Rectal smooth muscle tissue (tissue), 1 donor: ENCODE measurements around the gene PACSIN2.
"Not testable (repeated sequence)": the region's sequence is repeated elsewhere in the genome, so short reads cannot be mapped to it uniquely, and the experiment has no call there.

Experiments
- H3K27ac ChIP-seq: one replicate; pipeline ENCODE4 v1.7.0; 2013; ENCODE audit warnings: low read depth, low read length, inconsistent platforms
- H3K27me3 ChIP-seq: one replicate; pipeline ENCODE4 v1.7.0; 2013; ENCODE audit warnings: low read length; ENCODE audit not compliant: control insufficient read depth, insufficient read depth
- H3K36me3 ChIP-seq: one replicate; pipeline ENCODE4 v1.7.0; 2013; ENCODE audit warnings: low read length; ENCODE audit not compliant: control insufficient read depth, insufficient read depth
- H3K4me1 ChIP-seq: one replicate; pipeline ENCODE4 v1.7.0; 2013; ENCODE audit warnings: low read length; ENCODE audit not compliant: control insufficient read depth, insufficient read depth
- H3K4me3 ChIP-seq: one replicate; pipeline ENCODE4 v1.7.0; 2013; ENCODE audit warnings: low read length
- H3K9ac ChIP-seq: one replicate; pipeline ENCODE4 v1.7.0; 2013; ENCODE audit warnings: low read length

PACSIN2 gene

DNA sequence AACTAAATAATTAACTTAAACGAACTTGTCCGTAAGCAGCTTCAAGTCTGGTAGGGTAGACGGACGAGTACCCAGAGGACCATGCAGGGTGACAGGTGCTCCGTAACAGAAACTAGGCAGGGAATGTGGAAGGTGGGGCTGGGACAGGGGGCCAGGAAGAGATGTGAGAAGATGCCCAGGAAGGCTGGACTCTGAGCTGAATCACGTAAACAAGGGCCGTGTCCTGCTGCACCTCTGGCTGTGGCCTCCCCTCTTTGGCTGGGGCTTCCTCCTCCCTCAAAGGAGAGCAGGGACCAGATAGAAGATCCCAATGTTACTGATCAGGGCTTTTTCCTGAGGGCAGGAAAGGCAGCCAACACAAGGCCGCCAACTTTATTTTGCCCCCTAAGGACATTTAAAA lies 47.9 kb downstream of the PACSIN2 start:
- Histone ChIP-seq H3K4me3 (no peak overlapping the region), H3K4me1 (peaks cover 13% of the 10 kb centered on the region), H3K9ac (no peak overlapping the region), H3K36me3 (no peaks in the 10 kb centered on the region), H3K27ac (peak overlapping the region; percentile 73), H3K27me3 (no peaks in the 10 kb centered on the region)

DNA sequence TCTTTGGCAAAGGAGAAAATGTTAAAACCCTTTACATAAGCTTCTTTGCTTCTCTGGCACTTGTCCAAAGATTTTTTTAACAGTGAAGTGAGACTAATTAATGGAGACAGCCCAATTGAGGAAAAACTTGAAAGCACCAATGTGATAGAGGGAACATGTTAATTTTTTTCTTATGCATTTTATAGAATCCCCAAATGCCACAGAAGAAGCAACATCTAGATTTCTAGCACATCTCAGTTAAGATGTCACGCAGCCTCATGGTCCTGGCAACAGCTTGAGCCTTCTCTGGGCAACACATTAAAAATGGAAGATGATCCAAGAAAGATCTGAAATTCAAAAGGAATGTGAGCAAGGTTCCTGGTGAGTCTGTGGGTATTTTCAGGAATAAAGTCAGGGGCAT lies 48.5 kb downstream of the PACSIN2 start:
- Histone ChIP-seq H3K4me1 (peaks cover 13% of the 10 kb centered on the region), H3K27me3 (no peaks in the 10 kb centered on the region), H3K27ac (peak overlapping the region; percentile 73)

DNA sequence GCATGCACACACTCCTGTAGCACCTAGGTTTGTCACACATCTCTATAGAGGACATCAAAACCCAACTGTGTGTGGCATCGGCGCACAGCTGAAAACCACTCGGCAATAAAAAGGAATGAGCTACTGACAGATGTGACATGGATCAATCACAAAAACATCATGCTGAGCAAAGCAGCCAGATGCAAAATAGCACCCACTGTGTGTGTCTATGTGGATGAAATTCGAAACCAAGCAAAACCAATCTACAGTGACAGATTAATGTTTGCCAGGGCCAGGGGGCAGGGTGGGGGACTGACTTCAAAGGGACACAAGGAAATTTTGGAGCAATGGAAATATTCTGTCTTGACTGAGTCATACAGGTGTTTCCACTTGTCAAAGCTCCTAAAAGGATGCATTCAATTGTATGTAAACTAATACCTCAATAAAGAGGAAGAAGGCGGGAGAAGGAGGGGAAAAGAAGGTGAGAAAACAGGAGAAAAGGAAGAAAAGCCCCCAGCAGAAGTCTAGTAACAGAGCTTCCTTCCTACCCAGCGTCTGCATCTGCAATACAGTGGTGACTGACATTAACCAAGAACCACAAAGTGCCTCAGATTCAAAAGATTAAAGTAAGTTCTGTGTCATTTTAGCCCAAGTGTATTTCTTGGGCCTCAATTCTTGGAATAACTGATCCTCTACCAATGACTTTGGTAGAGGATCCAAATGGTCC lies 49.8 kb downstream of the PACSIN2 start:
- Histone ChIP-seq H3K27ac (peak overlapping the region; percentile 44), H3K4me3 (no peak overlapping the region), H3K9ac (no peak overlapping the region), H3K27me3 (no peaks in the 10 kb centered on the region), H3K36me3 (no peaks in the 10 kb centered on the region), H3K4me1 (peaks cover 20% of the 10 kb centered on the region)

More for the DNA sequence above, 48.5 kb downstream of the PACSIN2 start:
- H3K36me3 ChIP-seq = no peaks in the 10 kb centered on the region
- no peak overlapping the region for H3K9ac ChIP-seq
- H3K4me3 ChIP-seq = no peak overlapping the region

DNA sequence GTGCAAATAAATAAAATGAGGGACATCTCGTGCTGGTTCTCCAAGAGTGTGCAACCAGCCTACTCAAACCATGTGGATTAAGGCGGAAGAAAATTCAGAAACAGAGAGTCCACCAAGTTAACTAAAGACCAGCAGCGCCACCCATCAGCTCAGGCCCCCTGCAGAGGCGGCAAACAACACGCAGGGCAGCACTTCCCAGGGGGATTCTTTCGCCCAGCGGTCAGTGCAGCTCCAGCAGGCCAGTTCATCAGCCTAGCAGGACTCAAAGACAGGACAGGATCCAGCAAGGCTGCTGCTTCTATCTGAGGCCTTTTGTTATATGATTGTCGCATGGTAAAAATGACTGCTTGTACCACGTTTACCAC lies 51.7 kb downstream of the PACSIN2 start:
- Histone ChIP-seq H3K4me3 (no peak overlapping the region), H3K4me1 (peaks cover 34% of the 10 kb centered on the region), H3K36me3 (no peaks in the 10 kb centered on the region), H3K27me3 (no peaks in the 10 kb centered on the region), H3K9ac (no peak overlapping the region), H3K27ac (no peak overlapping the region)

DNA sequence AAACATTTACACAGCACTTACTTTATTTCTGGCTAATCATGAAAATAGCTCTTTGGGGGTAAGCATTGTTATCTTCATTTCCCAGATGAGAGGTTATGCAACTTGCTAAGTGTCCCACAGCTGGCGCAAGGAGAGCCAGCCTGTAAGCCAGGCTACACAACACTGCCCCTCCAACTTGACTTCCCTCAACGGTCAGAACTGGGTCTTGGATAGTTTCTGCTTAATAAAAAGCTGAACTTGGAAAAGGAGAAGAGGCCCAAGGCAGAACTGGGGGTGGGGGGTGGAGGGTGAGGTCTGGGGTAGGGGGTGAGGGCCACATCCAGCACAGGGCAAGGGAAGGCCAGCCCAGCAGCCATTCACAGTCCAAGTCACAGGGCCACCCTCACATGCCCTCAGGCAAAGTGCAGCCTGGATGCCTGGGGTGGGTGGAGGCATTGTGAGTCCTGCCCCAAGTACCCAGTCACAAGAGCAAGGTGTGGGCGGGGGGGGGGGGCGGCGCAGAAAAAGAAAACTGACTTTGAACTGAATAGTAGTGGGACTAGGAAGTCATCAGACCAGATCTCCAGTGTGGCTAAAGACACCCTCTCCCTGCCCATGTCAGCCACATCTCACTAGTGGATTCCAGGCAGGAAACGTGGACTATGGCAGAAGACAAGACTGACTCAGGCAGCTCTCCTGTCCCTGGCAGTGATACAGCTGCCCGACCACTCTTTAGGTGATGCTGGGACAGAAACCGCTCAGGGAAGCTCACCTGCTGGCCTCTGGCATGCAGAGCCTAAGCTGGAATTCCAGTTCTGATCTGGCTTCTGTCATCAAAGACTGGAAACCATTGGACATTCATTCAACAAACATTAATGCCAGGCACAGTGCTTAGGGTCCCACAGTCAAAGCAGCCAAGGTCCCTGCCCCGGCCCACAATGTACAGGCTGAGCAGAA lies 52.4 kb downstream of the PACSIN2 start:
- H3K4me3 ChIP-seq = no peak overlapping the region
- peak overlapping the region; percentile 22 for H3K27ac ChIP-seq
- peaks cover 37% of the 10 kb centered on the region for H3K4me1 ChIP-seq
- H3K27me3 ChIP-seq = no peaks in the 10 kb centered on the region
- H3K36me3 ChIP-seq = no peaks in the 10 kb centered on the region
- no peak overlapping the region for H3K9ac ChIP-seq

DNA sequence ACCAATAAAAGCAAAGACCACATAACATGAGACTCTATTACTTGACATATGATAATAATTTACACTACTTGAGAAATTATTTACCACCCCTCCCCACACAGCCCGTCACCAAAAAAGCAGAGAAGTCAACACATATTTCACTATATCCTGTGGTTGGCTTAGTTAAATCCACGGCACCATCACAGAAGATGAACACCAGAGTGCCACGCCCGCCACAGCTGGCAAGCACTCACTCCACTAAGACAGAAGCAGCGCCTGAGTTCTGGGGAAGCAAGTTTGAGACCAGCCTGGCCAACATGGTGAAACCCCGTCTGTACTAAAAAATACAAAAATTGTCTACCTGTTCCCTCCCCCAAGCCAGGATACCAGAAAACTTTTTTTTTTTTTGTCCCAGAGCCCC lies 53.1 kb downstream of the PACSIN2 start:
- Histone ChIP-seq H3K27me3 (no peaks in the 10 kb centered on the region), H3K4me1 (peaks cover 35% of the 10 kb centered on the region), H3K9ac (no peak overlapping the region), H3K4me3 (no peak overlapping the region), H3K27ac (peak overlapping the region; percentile 22), H3K36me3 (no peaks in the 10 kb centered on the region)

DNA sequence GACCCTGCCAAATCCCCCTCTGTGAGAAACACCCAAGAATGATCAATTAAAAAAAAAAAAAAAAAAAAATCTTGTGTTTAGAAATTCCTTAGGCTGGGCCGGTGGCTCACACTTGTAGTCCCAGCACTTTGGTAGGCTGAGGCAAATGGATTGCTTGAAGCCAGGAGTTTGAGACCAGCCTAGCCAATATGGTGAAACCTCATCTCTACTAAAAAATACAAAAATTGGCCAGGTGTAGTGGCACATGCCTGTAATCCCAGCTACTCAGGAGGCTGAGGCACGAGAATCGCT lies 53.6 kb downstream of the PACSIN2 start:
- not testable (repeated sequence) for H3K36me3 ChIP-seq, H3K9ac ChIP-seq, H3K4me3 ChIP-seq, H3K27ac ChIP-seq, H3K27me3 ChIP-seq
- H3K4me1 ChIP-seq = peaks cover 32% of the 10 kb centered on the region

DNA sequence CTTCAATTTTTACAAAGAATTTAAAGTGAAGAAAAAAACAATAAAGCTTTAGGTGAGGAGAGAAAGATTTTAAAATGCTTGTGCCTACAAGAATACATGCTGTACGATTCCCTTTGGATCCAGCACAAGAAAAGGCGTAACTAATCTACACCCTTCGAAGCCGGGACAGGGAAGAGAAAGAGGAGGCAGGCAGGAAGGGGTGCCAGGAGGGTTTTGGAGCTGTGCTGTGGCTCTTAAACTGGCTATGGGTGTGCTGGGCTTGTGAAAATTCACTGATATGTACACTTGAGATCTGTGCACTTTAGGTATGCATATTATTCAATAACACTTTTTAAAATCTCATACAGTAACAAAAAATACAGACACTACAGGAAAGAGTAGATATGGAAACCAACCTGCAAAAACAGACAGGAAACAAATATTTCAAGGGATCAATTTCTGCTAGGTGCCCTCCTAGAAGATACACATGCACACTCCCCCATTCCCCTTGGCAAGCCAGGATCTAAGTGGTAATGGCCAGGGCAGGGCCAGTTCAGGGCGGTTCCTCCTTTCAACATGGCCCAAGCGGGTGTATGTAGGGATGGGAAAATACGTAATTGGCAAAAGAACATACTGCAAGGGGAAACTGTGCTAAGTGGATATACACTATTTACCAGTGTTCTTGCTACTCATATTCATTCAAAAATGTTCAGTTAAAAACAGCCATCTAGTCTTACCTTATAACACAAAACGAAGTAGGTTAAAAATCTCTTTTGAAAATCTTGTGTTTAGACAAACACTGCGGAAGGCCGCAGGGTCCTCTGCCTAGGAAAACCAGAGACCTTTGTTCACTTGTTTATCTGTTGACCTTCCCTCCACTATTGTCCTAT lies 54.2 kb downstream of the PACSIN2 start:
- Histone ChIP-seq H3K27me3 (no peaks in the 10 kb centered on the region), H3K27ac (no peak overlapping the region), H3K36me3 (no peaks in the 10 kb centered on the region), H3K4me1 (peaks cover 29% of the 10 kb centered on the region), H3K4me3 (no peak overlapping the region), H3K9ac (no peak overlapping the region)

DNA sequence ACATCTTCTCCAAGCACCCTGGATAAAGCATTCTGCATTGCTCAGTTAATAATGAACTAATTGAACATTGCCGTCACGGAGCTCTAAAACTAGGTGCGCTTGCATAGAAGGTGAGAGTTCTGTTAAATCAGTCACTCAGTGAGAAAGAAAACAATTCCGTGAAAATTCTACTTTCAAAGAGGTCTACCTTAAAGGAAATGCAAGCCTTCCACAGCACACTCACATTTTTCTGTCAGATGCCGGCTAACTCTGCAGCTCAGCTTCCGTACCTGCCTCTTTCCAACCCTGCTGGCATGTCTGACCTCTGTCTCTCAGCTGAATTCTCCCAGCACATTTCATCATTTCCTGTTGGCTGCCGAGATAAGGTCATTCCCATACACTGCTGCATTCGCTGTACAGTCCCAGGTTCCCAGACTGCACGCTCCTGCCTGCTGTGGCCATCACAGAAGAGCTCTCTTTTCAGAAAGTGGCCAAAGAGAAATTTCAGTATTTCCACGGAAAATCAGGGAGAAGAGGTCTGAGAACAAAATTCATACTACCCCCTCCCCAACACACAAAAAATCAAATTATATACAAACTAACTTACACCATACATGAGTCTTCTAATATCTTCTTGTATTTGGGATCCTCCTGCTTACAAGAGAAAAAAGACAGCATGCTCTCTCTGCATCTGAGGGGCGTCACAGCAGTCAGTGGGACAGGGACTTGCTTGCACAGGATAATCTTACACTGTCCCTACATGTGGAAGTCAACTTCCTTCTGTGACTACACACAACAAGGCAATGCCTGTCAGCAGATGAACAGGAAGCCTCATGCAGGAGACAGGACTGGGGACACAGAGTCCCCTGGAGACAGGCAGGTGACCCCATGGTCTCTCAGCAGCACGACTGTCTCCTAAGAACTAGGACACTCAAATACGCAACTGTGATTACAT lies 55.1 kb downstream of the PACSIN2 start:
- H3K27ac ChIP-seq = peak overlapping the region; percentile 36
- H3K27me3 ChIP-seq = no peaks in the 10 kb centered on the region
- no peaks in the 10 kb centered on the region for H3K36me3 ChIP-seq
- H3K4me1 ChIP-seq = peaks cover 24% of the 10 kb centered on the region
- peak overlapping the region; percentile 35 for H3K4me3 ChIP-seq
- H3K9ac ChIP-seq = no peak overlapping the region

DNA sequence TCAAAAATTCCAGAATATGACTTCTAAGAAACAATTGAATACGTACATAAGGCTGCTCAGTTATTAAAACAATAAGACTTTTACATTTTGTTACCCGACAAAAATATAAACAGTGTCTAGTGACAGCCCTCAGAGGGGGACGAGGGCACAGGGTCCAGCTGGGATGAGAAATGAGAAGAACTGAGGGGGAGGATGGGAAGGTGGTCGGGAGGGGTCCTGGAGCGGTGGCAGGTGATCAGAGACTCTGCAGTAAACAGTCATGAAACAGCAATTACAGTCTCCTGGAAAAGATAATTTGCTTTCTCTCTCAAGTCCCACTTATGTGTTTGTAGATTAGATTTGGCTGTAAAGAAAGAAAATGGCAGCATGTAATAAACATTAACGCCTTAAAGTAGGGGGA lies 56.0 kb downstream of the PACSIN2 start:
- Histone ChIP-seq H3K27ac (peak overlapping the region; percentile 36), H3K36me3 (no peaks in the 10 kb centered on the region), H3K27me3 (no peaks in the 10 kb centered on the region), H3K4me3 (no peak overlapping the region), H3K9ac (no peak overlapping the region), H3K4me1 (peaks cover 24% of the 10 kb centered on the region)

DNA sequence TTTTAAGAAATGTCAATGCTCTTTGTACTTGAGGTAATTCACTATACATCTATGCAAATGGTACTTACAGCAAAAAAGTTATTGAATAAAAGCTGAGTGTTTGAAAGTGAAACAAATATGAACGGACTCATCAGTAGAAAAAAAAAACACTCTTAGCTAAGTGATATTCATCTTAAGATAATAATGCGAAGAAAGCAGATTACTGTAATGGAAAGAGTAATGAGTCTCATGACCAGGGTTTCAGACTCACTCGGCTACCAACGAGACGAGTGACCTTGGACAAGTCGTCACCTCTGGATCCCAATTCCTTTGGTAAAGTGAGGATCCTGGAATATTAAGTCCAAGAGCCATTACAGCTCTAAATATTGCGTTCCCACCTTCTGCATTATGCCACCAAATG lies 57.0 kb downstream of the PACSIN2 start:
- no peak overlapping the region for H3K9ac ChIP-seq
- no peaks in the 10 kb centered on the region for H3K36me3 ChIP-seq
- no peak overlapping the region for H3K27ac ChIP-seq
- peaks cover 24% of the 10 kb centered on the region for H3K4me1 ChIP-seq
- no peak overlapping the region for H3K4me3 ChIP-seq
- no peaks in the 10 kb centered on the region for H3K27me3 ChIP-seq
